Astrocyte of the hippocampus (primary cell): ENCODE measurements around the gene REPIN1.

ENCODE experiments used
- DNase-seq: peaks from one replicate; pipeline ENCODE4 v3.0.0; 2011; ENCODE audit warnings: low read depth, low spot score

Gene REPIN1

DNA sequence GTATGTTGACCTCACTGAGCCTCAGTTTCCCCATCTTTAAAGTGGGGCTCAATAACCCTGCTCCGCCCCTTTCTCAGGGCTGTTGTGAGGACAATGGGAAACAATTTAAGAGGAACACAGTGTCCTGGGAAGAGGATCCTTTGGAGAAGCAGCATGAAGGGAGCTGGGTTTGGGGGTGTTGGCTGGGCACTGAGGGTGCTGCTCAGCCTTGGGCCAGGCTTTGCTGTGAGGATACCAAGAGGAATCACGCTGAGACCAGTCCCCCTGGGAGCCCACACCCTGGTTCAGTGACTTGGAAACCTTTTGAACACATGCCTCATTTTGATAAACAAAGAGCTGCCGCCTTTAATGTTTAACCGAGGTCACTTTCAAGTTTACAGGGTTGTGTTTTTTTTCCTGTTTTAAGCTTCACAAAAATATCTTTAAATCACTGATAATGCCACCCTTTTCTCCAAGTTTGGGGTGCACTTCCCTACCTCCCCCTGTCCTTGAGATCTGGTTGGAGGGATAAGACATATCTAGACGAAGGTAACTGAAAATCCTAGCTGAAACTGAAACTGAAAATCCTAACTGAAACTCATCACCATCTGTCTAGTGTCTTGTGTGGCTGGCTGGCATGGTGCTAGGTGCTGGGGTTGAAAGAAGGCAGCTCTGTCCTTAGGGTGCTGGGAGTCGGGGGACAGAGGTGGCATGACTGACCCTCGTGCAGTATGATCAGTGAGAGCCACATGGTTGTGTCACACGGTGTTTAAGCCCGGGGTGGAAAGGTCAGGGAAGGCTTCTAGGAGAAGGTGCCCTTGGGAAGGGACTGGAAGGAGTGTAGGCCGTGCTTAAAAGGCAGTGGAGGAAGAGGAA is 38.2 kb downstream of the REPIN1 start:
- no peak for DNase-seq

DNA sequence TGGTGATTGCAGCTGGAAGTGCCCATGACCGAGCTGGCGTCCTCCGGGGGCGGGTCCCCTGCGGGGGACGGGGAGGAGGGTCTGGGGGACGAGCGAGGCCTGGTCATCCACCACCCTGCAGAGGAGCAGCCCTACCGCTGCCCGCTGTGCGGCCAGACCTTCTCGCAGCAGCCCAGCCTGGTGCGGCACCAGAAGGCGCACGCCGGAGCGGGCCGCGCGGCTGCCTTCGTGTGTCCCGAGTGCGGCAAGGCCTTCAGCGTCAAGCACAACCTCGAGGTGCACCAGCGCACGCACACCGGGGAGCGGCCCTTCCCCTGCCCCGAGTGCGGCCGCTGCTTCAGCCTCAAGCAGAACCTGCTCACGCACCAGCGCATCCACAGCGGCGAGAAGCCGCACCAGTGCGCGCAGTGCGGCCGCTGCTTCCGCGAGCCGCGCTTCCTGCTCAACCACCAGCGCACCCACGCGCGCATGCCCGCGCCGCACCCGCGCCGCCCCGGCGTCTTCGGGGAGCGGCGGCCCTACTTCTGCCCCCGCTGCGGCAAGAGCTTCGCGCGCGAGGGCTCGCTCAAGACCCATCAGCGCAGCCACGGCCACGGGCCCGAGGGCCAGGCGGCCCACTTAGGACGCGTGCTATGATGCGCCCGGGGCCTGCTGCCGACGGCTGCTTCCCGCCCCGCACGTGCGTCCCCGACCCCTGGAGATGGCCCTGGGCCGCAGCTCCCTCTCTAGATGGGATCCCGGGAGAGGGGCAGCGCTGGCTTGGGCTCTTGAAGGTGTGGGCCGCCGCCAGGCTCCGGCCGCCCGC is 39.2 kb downstream of the REPIN1 start:
- DNase-seq = no peak

DNA sequence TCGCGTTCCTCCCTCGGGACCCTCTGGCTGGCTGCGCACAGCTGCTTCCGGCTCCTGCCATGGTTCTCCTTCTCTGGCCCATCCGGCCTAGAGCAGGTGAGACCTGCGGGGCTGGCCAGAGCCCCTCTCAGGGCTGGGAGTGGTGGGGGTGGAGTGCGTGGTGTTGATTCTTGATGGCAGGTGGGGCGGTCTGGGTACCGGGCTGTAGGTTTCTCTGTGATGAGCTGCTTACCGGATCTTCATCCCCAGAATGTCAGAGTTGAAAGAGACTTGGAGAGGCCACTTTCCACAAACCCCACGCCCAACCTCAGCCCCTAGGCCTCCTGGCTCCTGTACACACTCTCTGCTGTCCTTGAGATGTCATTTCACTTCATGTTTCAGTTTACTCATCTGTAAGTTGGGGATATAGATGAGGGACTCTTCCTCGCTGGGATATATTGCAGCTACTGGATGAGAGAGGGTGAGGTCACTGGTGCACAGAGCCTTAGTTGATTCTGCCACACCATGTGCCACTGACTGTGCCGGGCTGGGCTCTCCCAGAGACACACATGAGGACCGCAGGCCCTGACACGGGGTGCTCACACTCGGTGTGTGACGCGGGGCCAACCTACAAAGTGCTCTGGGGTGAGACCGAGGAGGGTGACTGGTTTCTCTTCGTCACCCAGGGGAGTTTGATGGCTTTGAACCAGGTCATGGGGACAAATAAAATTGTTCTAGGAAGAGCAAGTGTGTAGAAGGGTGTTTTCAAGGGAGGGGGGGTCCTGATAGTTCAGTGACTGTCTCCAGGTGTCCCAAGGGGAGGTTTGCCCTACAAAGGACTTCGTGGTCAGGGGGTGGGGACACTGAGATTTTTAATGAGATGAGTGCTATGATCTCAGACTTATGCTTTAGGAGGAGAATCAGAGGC is 40.0 kb downstream of the REPIN1 start:
- no peak for DNase-seq

DNA sequence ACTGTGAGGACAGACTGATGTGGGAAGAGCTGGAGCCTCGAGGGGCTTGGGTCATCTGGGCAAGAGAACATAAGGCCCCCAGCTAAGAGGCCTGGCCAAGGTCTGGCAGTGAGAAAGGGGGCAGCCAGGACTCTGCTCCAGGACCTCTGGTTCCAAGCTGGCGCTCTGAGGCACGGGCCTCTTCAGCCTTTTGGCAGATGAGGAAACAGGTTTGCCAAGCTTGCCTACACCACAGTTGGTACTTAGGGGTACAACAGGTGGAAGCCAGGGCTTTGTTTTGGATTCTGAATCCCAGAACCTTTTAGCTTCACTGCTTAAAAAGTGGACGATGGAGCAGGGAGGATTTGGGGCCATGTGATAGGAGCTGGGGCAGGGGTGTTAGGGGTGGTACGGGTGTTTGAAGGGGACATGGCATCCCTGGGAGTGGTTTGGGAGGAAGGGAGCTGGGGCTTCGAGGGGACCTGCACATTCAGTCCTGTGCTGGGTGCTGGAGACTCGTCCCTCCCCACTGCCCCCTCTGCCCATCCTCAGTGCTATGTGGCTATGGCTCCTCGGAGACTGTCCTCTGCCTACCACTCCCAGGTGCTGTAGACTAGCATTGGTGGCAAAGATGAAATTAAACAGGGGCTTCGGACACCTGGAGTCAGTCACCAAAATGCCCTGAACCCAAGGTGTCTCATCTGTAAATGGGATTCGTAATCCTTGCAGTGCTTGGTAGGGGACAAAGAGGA is 40.8 kb downstream of the REPIN1 start:
- DNase-seq = no peak

DNA sequence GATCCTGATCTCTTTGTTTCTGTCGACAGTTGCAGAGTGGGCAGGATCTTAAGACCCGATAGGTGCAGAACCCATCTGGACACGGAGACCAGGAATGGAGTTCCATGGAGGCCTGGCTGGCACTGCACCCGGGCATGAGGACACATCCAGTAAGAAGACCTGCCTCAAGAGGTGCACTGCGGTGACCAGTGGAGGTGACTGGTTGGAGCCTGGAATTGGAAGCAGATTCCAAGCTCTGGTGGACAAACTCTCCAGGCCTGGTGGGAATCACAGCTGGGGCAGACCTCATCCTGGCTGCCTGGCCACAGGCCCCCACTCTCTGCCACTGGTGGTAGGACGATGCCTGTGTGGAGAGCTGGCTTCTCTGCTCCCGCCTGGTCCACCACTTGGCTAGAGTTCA is 41.5 kb downstream of the REPIN1 start:
- no peak for DNase-seq

DNA sequence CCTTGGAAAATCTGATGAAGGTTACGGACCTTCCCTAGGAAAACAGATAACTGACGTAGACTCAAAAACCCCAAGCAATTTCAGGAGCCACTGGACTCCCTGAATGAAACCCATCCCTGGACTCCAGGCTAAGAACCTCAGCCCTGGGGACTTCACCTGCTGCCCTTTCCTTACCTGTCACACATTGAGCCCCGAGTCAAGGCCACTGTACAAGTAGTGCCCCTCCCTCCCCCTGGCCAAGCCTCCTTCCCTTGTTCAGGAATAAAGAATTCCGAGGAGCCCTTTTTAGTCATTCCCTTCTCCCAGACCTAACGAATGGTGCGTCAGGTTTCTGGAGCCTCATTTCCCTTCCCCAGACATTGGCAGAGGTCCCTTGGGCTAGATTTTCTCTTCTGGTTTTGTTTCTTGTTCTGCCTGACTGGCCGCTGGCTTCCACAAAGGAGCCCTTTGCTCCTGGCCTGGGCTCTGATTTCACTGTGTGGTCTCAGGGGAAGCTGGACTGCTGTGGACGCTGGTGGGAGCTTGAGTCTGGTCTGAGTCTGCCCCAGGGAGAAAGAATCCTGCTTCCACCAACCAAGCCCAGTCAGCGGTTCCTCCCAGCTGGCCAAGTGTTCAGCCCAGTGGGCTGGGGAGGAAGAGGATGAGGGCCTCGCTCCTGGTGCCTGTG is 42.2 kb downstream of the REPIN1 start:
- peak; percentile 64 for DNase-seq

DNA sequence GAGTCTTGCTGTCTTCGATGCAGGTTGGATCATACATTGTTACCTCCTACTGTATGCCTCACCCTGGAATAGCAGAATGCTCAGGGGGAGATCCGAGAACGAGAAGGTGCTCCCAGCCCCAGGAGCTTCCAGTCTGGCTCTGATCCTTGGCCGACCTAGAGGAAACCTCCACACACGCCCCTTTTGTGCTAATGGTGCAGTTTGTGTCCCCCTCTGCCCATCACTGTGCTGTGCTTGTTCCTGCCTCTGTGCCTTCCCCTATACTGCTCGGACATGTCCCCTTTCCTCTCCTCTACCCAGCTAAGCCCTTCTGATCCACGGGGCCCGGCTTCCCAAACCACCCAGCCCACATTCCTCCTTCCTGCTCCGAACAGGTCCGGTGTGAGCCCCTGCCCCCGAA is 43.0 kb downstream of the REPIN1 start:
- DNase-seq = no peak

DNA sequence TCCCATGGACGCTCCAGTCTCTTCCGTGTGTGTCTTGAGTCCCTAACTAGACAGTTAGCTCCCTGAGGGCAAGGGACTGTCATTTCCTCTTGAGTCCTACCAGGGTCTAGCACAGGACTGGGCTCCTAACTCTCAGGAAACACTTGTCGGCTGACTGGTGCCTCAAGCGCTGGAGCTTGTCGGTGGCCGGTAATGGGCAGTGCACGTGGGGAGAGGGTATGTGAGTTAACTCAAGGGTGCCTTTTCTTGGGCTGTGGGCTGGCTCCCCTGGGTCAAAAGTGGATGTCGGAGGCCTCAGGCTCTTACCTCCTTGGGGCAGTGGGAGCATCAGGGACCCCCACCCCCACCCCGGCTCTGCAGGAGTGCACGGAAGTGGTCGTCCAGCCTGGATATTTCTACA is 43.4 kb downstream of the REPIN1 start:
- DNase-seq = no peak

DNA sequence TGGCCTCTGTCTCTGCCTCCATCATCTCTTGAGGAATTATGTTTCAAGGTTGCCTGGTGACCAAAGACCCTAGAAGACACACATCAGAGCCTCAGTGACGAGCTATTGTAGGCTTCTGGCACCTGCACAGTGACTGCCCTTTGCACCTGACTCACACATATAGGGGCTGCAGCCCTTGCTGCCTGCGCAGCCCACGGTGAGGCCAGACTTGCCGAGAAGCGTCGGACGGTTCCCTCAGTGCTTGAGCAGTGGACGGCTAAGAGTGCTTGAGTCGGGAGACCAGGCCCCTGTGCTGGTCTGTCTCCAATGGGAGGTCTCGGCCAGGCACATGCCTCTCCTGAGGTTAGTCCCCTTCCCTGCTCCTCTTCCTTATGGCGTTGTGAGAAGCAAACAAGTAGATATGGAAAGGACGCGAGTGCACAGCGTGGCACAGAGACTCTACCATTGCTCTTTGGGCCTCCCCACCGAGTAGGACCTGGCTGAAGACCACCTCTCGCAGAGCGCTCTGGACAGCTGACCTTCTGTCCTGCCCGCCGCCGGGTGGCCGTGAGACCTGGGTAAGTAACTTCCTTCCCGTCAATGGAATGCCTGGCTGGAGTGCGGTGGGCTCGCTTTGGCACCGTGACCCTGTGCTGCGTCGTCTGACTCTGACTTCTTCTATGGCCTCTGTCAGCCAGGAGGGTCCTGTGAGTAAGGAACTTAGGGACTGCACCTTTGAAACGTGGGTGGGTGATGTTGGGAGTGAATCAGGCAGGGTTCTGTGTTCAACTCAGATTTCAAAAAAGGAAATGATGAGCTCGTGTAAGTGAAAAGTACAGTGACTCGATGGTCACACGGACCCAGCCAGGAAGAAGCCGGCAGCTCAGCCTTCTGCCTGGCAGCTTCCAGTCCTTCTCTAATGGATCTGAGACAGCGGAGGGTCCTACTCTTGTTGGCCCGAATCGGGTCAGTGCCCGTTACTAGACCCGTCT is 44.2 kb downstream of the REPIN1 start:
- no peak for DNase-seq

DNA sequence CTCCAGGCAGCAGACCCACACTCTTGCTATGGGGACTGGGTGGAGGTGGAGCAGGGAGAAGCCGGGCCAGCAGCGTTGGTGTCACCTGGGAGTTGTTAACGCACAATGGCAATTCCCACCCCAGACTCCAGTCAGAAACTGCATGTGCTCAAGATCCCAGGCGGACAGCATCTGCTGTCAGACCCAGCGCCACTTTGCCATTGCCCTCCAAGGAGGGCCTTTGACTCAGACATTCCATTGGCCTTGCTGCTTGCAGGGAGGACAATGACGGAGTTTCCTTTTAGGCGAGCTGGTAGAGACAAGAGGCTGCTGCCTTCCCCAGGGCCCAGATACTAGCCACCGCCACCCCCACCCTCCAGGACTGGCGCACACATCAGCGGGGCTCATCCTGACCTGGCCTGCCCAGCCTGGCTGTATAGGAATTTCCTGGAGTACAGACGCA is 45.0 kb downstream of the REPIN1 start:
- DNase-seq = peak; percentile 62

DNA sequence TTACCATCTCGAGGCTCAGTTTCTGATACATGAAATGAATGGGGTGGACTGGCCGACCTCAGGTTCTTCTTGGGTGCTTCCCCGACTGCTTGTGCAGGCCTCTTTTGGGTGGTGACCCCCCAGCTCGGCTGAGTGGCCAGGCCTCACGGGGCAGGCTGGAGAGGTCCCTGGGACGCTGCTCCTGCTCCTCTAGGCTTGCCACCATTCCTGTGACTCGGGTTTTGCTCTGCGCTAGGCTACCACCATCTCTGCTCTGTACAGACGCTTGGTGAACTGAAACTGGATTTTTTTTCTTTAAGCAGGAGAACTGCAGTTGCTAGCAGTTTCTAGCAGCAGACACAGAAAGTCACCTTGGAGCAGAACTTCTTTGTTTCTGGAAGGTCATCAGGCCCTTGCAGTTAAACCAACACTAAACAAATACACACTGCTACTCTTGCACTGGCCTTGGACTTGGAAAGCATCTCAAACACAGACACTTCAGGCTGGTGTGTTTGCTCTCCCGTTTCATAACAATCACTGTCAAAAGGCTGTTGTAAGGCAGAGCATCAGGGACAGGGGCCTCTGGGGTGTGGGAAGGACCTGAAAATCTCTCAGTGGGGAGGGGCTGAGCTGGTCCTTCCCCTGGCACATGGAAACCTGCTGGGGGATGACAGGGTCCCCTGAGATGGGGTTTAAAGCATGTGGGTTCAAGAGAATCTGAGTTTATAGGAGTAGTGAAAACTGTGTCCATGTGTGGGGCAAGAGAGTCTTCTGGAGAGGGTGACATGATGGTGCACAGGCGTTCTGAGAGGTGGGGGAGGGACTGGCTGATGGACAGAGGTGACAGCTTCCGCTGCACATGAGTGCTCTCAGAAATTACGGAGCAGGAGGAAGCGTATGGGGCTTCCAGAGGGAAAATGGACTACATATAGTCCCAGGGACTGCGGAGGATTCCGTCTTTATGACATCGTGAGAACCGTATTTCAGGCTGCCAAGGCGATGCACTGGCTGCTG is 46.8 kb downstream of the REPIN1 start:
- DNase-seq = no peak

DNA sequence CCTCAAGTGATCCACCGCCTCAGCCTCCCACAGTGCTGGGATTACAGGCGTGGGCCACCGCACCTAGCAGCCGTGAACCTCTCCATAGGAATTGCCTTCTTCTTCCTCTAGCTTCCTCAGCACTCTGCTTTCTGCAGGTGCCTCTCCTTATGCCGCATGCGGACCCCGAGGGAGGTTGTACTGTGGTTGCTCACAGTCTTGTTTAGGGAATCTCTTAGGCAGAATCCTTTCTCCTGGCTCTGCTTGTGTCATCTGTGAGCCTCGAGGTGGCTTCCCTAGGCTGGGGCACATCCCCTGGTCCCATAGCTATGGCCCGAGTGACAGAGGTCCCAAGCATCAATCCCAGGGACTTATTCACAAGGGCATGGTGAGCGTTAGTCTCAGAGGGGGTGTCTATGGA is 48.6 kb downstream of the REPIN1 start:
- no peak for DNase-seq

DNA sequence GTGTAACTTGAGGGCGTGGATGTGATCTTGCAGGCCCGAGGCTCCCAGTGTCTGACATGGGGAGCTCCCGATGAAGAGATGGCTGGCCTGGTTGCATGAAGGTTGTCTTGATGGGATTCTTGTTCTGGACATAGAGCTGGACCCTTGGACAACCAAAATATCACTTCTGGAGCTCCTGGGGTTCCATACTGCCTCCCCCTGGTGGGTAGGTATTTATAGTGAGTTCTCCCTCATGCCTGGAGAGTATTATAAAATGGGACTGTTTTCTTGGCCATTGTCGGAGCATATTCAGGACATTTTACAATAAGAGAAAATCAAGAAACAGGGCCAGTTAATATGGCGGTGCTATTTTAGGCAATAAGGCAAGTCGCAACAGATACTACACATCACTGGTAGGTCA is 49.2 kb downstream of the REPIN1 start:
- DNase-seq = no peak

DNA sequence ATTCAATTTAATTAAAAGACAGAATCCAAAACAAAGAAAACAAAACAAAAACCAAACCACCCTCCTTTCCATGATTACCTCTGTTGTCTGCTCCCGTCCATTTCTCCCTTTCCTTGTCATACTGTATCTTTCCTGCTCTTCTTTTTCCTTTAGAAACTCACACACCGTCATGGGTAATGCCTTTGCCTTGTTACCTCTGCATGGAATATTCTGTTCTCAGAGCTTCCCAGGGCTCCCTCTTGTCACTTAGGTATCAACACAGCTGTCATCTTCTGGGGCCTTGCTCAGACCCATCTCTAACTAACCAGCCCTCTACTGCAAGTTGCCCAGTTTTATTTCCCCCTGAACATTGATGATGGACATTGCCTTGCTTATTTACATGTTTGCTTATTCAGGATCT is 51.6 kb downstream of the REPIN1 start:
- DNase-seq = no peak

DNA sequence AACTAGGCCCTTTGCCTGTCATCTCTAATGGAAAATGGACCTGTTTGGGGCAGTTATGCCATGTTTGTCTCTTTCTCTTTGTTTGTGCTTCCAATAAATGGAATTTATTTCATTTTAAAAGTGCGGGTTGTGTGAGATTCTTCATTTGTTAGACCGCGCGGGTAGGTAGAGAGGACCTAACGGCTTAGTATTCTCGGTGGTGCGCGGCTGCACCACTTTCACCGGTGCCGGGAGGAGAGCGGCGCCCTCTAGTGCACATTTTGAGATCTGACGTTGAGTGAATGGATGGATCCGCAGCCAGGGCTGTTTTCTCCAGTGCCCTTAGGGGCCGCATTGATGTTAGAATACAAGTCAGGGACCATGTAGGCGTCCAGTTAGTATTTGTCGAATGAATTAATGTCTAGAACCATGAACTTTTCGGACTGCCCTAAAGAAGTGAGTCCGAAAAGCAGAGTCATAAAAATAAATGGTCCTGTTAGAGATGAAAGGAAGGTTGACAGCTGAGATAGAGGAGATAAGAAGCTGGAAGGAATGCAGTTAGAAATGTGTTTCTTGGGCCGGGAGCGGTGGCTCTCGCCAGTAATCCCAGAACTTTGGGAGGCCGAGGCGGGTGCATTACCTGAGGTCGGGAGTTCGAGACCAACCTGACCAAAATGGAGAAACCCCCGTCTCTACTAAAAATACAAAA is 52.5 kb downstream of the REPIN1 start:
- peak; percentile 92 for DNase-seq

DNA sequence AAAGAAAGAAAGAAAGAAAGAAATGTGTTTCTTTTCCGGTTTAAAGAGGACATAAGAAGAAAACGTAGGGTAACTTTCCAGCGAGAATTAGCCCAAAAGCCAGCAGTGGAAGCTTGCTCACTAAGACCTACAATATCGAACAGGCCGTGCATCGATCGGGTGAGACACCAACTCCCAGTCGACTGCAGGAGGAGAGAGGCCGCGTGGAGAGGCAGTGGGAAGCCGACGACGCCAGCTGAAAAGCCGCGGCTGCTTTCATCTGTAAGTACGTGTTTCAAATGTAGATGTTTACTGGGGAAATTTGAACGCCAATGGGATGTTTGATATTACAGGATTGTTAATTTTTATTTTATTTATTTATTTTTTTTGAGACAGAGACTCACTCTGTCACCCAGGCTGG is 53.2 kb downstream of the REPIN1 start:
- no peak for DNase-seq
